Breast epithelium (tissue), 4 donors: ENCODE data around the gene CTNNA3. TPM values are rescaled to one million over a fixed set of nuclear protein-coding genes. Genes with fewer than 3 reads are reported as not detected.
"Not testable (repeated sequence)": the region's sequence is repeated elsewhere in the genome, so short reads cannot be mapped to it uniquely, and the experiment has no call there.

Experiments
- DNase-seq, 2 donors: peaks; one replicate each; pipeline ENCODE4 v3.0.0-alpha.2; 2019; ENCODE audit warnings: low spot score in 2 of 2
- H3K27ac ChIP-seq, 2 donors: fragments of 200-600 bp; sonication (generic) in 1 of 2; one replicate each; pipeline ENCODE4 v1.5.1; 2016 to 2019; ENCODE audit warnings: mild to moderate bottlenecking in 1 of 2
- H3K27me3 ChIP-seq, 2 donors: fragments of 200-600 bp; sonication (generic) in 1 of 2; one replicate each; pipeline versions ENCODE4 v1.5.1 to v1.6.0; 2017 to 2019; ENCODE audit warnings: control low read depth in 1 of 2, mild to moderate bottlenecking in 1 of 2
- H3K36me3 ChIP-seq: fragments of 200-600 bp; one replicate; pipeline ENCODE4 v1.5.1; 2019
- H3K4me1 ChIP-seq, 2 donors: fragments of 200-600 bp; sonication (generic); one replicate each; pipeline ENCODE4 v1.5.1; 2016 to 2019; ENCODE audit warnings: control low read depth in 1 of 2
- H3K4me3 ChIP-seq, 3 donors: fragments of 200-600 bp; sonication (generic); 1 replicate in 2 of 3; 2 replicates in 1 of 3; pipeline ENCODE4 v1.5.1; 2016 to 2019; ENCODE audit warnings: mild to moderate bottlenecking in 3 of 3, moderate library complexity in 2 of 3
- H3K9me3 ChIP-seq, 2 donors: fragments of 200-600 bp; sonication (generic) in 1 of 2; one replicate each; pipeline ENCODE4 v1.5.1; 2016 to 2019; ENCODE audit warnings: control low read depth in 1 of 2
- POLR2A ChIP-seq: fragments of 450-650 bp; IDR thresholded peaks from one replicate; pipeline ENCODE4 v1.6.1; 2016; ENCODE audit warnings: antibody characterized with exemption, mild to moderate bottlenecking, moderate library complexity
- POLR2AphosphoS5 ChIP-seq, 3 donors: sonication (generic); formaldehyde crosslinking; IDR thresholded peaks; one replicate each; pipeline ENCODE4 v1.6.1; 2017; ENCODE audit warnings: antibody characterized with exemption in 3 of 3
- intact Hi-C: fragments of 100-400 bp; cut with DNase I; formaldehyde crosslinking; loops from one replicate; pipeline ENCODE4 v1.15.1; 2023; ENCODE audit warnings: low total_unique reads
- total RNA-seq, 3 donors: library from RNA; depleted of rRNA; stranded (reverse); fragments of >200 nt; gene quantifications; one replicate each; pipeline ENCODE4 v1.1.0, GENCODE V29; 2016
- TF ChIP-seq, protein P1 (sequence below), 3 donors: fragments of 450-650 bp; IDR thresholded peaks; one replicate each; pipeline ENCODE4 v1.5.1; 2016 to 2017; ENCODE audit warnings: antibody characterized with exemption in 3 of 3, mild to moderate bottlenecking in 3 of 3, moderate library complexity in 3 of 3

CTNNA3 gene
- total RNA-seq, 3 donors from 2014 or later, result 0.33 to 1.1 (median 0.59) TPM

DNA sequence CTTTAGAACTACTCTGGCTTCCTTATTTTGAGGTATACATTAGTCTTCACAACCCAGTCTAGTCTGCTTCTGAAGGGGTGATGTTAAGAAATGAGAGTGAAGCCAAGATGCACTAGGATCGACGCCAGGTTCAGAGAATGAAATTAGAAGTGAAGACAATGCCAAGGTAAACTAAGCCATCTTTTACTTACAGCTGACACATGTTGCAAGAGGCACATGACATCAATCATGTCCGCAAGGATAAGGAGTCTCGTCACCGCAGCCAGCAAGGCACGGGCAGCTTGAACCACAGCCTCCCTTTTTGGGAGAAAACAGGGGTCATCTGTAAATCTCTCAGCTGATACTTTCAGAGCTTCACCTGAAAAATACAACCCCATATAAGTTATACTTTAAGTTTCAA lies 156.7 kb downstream of the CTNNA3 start:
- H3K4me1 ChIP-seq, result no peaks in the 10 kb centered on the region
- no peaks in the 10 kb centered on the region for H3K27me3 ChIP-seq
- H3K9me3 ChIP-seq, result no peaks in the 10 kb centered on the region
- no peak overlapping the region for H3K4me3 ChIP-seq
- no peaks in the 10 kb centered on the region for H3K36me3 ChIP-seq
- H3K27ac ChIP-seq, result no peak overlapping the region
- intact Hi-C loops, result no loop called here
- no peak for DNase-seq
- TF ChIP-seq POLR2AphosphoS5 (IDR thresholded peaks at IDR 0.05) (no peak), POLR2A (no peak)
- TF ChIP-seq, protein P1, sequence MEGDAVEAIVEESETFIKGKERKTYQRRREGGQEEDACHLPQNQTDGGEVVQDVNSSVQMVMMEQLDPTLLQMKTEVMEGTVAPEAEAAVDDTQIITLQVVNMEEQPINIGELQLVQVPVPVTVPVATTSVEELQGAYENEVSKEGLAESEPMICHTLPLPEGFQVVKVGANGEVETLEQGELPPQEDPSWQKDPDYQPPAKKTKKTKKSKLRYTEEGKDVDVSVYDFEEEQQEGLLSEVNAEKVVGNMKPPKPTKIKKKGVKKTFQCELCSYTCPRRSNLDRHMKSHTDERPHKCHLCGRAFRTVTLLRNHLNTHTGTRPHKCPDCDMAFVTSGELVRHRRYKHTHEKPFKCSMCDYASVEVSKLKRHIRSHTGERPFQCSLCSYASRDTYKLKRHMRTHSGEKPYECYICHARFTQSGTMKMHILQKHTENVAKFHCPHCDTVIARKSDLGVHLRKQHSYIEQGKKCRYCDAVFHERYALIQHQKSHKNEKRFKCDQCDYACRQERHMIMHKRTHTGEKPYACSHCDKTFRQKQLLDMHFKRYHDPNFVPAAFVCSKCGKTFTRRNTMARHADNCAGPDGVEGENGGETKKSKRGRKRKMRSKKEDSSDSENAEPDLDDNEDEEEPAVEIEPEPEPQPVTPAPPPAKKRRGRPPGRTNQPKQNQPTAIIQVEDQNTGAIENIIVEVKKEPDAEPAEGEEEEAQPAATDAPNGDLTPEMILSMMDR (IDR thresholded peaks at IDR 0.05), result no peak

DNA sequence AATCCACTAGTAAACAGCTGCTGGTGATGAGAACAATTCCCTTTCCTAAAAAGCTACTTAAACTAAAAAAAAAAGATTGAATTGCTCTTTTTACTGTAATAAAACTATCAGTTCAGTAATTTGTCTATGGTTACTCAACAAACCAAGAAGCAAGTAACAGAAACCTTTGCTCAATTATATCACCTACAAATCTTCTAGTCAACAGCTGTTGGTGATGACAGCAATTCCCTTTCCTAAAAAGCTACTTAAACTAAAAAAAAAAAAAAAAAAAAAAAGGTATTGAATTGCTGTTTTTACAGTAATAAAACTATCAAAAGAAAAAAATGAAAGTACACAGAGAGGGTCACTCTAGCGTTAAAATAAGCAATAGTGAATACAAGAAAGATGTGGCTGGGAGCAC lies 158.1 kb downstream of the CTNNA3 start:
- TF ChIP-seq POLR2AphosphoS5 (IDR thresholded peaks at IDR 0.05) (no peak), POLR2A (no peak)
- TF ChIP-seq, protein P1 (IDR thresholded peaks at IDR 0.05), result no peak
- H3K36me3 ChIP-seq, result no peaks in the 10 kb centered on the region
- no peak overlapping the region for H3K4me3 ChIP-seq
- intact Hi-C loops, result no loop called here
- no peak overlapping the region for H3K27ac ChIP-seq
- H3K27me3 ChIP-seq, result no peaks in the 10 kb centered on the region
- H3K9me3 ChIP-seq, result no peaks in the 10 kb centered on the region
- DNase-seq, result no peak
- no peaks in the 10 kb centered on the region for H3K4me1 ChIP-seq

DNA sequence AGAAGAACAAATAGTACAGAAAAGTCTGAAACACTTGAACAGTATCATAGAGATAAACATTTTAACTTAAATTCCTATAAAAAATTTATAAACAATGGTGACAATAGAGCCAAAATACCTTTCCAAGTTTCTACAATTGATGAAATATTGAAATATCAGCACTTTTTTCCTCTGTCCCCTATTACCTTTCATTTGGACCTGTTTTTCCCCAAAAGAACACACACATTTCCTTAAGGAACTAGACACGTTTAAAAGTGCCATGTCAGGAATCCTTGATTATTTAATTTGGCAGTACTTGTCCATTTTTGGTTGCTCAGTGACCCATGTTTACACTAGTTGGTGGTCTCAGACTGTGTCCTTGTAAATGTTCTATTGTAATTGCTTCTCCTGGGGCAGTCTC lies 162.6 kb downstream of the CTNNA3 start:
- TF ChIP-seq POLR2AphosphoS5 (IDR thresholded peaks at IDR 0.05), result no peak
- TF ChIP-seq, protein P1 (IDR thresholded peaks at IDR 0.05), result no peak
- TF ChIP-seq POLR2A, result no peak
- no peak for DNase-seq
- Histone ChIP-seq H3K9me3 (no peaks in the 10 kb centered on the region), H3K4me1 (no peaks in the 10 kb centered on the region), H3K36me3 (no peaks in the 10 kb centered on the region), H3K27me3 (no peaks in the 10 kb centered on the region), H3K4me3 (no peak overlapping the region), H3K27ac (no peak overlapping the region)
- intact Hi-C loops, result no loop called here

DNA sequence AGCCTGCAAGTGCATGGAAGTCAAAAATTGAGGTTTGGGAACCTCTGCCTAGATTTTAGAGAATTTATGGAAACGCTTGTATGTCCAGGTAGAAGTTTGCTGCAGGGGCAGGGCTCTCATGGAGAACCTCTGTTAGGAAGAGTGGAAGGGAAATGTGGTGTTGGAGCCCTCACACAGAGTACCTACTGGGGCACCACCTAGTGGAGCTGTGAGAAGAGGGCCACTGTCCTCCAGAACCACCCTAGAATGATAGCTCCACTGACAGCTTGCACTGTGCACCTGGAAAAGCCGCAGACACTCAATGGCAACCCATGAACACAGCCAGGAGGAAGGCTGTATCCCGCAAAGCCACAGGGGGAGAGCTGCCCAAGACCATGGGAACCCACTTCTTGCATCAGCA lies 165.0 kb downstream of the CTNNA3 start:
- DNase-seq, intact Hi-C loops, H3K27me3 ChIP-seq, H3K36me3 ChIP-seq, H3K27ac ChIP-seq, H3K4me3 ChIP-seq, H3K4me1 ChIP-seq, H3K9me3 ChIP-seq: not testable (repeated sequence)

DNA sequence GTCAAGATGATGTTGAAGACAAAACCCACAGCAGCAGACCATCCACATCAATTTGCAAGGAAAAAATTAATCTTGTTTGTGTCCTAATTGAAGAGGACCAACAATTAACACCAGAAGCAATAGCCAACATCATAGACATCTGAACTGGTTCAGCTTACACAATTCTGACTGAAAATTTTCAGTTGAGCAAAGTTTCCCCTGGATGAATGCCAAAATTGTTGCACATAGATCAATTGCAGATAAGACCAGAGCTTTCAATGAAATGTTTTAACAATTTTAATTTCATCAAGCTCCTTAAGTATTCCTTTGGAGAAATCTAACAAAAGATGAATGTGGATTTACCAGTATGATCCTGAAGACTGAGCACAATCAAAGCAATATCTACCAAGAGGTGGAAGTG lies 168.6 kb downstream of the CTNNA3 start:
- H3K4me3 ChIP-seq, result no peak overlapping the region
- intact Hi-C loops, result no loop called here
- H3K27me3 ChIP-seq, result no peaks in the 10 kb centered on the region
- no peaks in the 10 kb centered on the region for H3K36me3 ChIP-seq
- no peak for TF ChIP-seq POLR2A
- TF ChIP-seq POLR2AphosphoS5 (IDR thresholded peaks at IDR 0.05), result no peak
- TF ChIP-seq, protein P1 (IDR thresholded peaks at IDR 0.05), result no peak
- H3K27ac ChIP-seq, result no peak overlapping the region
- no peaks in the 10 kb centered on the region for H3K9me3 ChIP-seq
- no peaks in the 10 kb centered on the region for H3K4me1 ChIP-seq
- no peak for DNase-seq

DNA sequence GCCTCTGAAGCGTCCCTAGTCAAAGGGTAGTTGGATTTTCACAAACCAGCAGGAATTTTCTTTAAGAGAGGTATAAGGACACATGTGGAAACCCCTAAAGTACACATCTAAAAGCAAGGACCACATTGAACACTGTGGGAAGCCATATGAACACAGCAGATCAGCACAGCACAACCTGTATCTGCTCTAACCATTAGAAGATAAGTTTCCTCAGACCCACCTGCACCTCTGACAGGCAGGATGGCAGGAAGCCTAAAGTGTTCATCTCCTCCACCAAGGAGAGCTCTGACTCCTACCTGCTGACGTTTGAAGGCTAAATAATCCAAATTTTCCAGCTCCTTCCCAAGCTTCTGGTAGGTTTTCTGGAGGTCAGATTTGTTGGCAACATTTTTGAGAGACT lies 174.4 kb downstream of the CTNNA3 start:
- Histone ChIP-seq H3K4me1 (no peaks in the 10 kb centered on the region), H3K27ac (no peak overlapping the region), H3K4me3 (no peak overlapping the region), H3K27me3 (no peaks in the 10 kb centered on the region), H3K9me3 (no peaks in the 10 kb centered on the region), H3K36me3 (no peaks in the 10 kb centered on the region)
- DNase-seq, result no peak
- TF ChIP-seq, protein P1 (IDR thresholded peaks at IDR 0.05), result no peak
- no peak for TF ChIP-seq POLR2A
- TF ChIP-seq POLR2AphosphoS5 (IDR thresholded peaks at IDR 0.05), result no peak
- intact Hi-C loops, result no loop called here
